GM18951 (cell line): Measurements from ENCODE around the gene ITGA4.
"Not testable (repeated sequence)": the region's sequence is repeated elsewhere in the genome, so short reads cannot be mapped to it uniquely, and the experiment has no call there.

ENCODE experiments used
- POLR2A ChIP-seq: IDR thresholded peaks from 4 replicates; pipeline ENCODE4 v1.6.1; 2011; ENCODE audit warnings: mild to moderate bottlenecking; ENCODE audit not compliant: insufficient read length, insufficient read depth; ENCODE audit errors: extremely low read depth
- in situ Hi-C: fragments of 300-500 bp; cut with MboI; formaldehyde crosslinking; loops from one replicate; pipeline ENCODE4 v1.12.0; 2022; ENCODE audit warnings: low sequenced_read_pairs, mixed read lengths, inconsistent platforms; ENCODE audit not compliant: unreplicated experiment

Gene ITGA4

GRCh38 chr2:181440919-181441318 is 16.3 kb upstream of the ITGA4 start:
- in situ Hi-C loops = no loop called here
- no peak for TF ChIP-seq POLR2A

DNA sequence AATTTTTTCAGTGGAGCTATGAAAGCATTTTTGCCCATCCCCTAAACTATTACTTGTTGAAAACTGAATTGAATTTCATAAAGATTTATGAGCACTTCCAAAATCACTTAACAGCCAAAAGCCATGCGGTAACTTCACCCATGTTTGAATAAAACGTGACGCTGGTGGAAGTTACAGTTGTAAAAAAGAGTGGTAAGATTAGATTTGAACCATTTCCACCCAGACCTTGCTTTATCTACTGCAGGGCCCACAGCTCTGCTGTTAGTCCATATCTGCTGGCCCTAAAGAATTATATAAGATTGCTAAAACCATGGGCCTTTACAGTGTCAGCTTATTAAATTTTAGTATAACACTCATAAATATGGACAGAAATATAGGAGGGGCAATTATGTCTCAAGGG is 15.5 kb upstream of the ITGA4 start:
- in situ Hi-C loops = no loop called here
- TF ChIP-seq POLR2A = no peak

GRCh38 chr2:181444654-181445053 is 12.5 kb upstream of the ITGA4 start:
- TF ChIP-seq POLR2A = no peak
- in situ Hi-C loops = no loop called here

- in situ Hi-C loops = no loop called here
Measured at GRCh38 chr2:181446985-181447384, 10.2 kb upstream of the ITGA4 start.

DNA sequence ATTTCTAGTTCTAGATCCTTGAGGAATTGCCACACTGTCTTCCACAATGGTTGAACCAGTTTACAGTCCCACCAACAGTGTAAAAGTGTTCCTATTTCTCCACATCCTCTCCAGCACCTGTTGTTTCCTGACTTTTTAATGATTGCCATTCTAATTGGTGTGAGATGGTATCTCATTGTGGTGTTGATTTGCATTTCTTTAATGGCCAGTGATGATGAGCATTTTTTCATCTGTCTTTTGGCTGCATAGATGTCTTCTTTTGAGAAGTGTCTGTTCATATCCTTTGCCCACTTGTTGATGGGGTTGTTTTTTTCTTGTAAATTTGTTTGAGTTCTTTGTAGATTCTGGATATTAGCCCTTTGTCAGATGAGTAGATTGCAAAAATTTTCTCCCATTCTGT is 7.9 kb upstream of the ITGA4 start:
- in situ Hi-C loops = not testable (repeated sequence)

More at GRCh38 chr2:181446985-181447384, 10.2 kb upstream of the ITGA4 start:
- no peak for TF ChIP-seq POLR2A

GRCh38 chr2:181454686-181455450 is 2.3 kb upstream of the ITGA4 start:
- TF ChIP-seq POLR2A = no peak

GRCh38 chr2:181456660-181457120 is 496 bp upstream of the ITGA4 start:
- no peak for TF ChIP-seq POLR2A
- in situ Hi-C loops = loop anchor here (10.0 kb wide), 1 partner anchor 152 kb away; no protein-coding TSS in a partner anchor

More at GRCh38 chr2:181454686-181455450, 2.3 kb upstream of the ITGA4 start:
- in situ Hi-C loops = loop anchor here (10.0 kb wide), 1 partner anchor 150 kb away; no protein-coding TSS in a partner anchor

DNA sequence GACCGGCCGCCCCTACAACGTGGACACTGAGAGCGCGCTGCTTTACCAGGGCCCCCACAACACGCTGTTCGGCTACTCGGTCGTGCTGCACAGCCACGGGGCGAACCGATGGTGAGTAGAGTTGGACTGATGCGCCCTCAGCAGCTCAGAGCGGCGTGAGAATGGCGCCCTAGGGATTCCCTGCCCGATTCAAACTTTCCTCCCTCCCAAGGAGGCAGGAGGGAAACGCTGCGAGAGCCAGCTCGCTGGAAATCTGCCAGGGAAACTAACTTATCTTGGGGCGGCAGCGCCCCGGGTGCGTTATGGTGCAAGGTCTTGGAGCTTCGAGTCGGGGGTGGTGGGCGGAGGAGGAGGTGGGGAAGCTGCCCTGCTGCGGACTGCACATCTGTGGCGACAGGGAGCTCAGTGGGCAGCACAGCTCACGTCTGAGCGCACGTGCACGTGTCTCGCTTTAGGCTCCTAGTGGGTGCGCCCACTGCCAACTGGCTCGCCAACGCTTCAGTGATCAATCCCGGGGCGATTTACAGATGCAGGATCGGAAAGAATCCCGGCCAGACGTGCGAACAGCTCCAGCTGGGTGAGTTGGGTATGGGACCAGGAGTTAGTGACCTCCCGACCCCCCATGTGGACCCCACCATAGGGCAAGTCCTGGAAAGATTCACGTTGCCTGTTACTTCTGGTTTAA is 697 bp downstream of the ITGA4 start:
- peak; percentile 65 for TF ChIP-seq POLR2A
- in situ Hi-C loops = loop anchor here (10.0 kb wide), 1 partner anchor 153 kb away; no protein-coding TSS in a partner anchor

- in situ Hi-C loops = loop anchor here (10.0 kb wide), 1 partner anchor 154 kb away; no protein-coding TSS in a partner anchor
Measured at GRCh38 chr2:181458871-181459270, 1.7 kb downstream of the ITGA4 start.

GRCh38 chr2:181459621-181460021 is 2.4 kb downstream of the ITGA4 start:
- TF ChIP-seq POLR2A = no peak
- in situ Hi-C loops = loop anchor here (10.0 kb wide), 2 partner anchors 155 to 355 kb away; no protein-coding TSS in a partner anchor

More at GRCh38 chr2:181458871-181459270, 1.7 kb downstream of the ITGA4 start:
- TF ChIP-seq POLR2A = no peak

GRCh38 chr2:181461056-181461997 is 4.1 kb downstream of the ITGA4 start:
- no peak for TF ChIP-seq POLR2A
- in situ Hi-C loops = loop anchor here (10.0 kb wide), 1 partner anchor 357 kb away; no protein-coding TSS in a partner anchor

DNA sequence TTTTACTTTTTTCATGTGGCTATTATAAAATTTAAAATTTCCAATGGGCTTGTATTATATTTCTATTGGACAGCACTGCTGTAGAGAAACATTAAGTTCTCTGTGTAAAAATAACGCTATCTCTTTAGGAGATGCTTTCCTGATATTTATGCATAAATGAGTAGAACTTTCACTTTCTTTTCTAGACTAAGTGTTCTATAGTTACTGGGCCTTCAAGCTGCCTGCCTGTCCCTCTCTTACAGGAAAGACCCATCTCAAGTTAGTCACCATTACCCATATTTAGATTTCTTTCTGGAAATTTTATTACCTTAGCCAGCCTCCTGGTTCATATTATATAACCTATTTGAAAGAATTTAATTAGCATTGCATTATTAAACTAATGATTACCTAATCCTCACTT is 4.8 kb downstream of the ITGA4 start:
- in situ Hi-C loops = loop anchor here (10.0 kb wide), 1 partner anchor 357 kb away; no protein-coding TSS in a partner anchor
- no peak for TF ChIP-seq POLR2A
